Hippocampal formation (tissue), 2 donors: Measurements from ENCODE around the gene AKNA.

ENCODE experiments used
- DNase-seq, 2 donors: peaks; one replicate each; lab custom pipeline; 2025; lab: John Stamatoyannopoulos, UW

AKNA gene

DNA sequence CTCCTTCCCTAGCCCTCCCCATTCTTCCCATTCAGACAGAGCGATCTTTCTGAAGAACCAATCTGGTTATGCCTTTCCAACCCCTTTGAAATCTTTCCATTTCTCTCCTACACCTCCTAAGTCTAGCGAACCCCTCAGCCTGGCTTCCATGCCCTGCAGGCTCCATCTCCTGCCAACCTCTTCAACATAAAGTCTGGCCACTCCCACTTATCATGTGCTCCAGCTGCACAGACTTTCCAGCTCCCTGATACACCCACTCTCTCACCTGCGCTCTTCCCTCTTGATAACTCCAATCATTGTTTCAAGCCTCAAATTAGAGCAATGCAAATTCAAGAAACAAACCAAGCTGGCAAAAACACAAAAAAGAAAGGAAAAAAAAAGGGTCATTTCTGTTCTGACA is 68.6 kb downstream of the AKNA start:
- no peak for DNase-seq

DNA sequence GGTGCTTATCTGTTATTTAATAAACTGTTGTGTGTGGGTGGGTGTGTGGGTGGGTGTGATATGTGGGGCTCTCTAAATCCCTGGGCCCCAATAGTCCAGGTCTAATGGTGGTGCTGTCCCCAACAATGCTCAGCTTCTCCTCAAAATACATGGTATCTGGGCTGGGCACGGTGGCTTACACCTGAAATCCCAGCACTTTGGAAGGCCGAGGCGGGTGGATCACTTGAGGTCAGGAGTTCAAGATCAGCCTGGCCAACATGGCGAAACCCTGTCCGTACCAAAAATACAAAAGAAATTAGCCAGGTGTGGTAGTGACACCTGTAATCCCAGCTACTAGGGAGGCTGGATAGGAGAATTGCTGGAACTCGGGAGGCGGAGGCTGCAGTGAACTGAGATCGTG is 69.4 kb downstream of the AKNA start:
- no peak for DNase-seq

DNA sequence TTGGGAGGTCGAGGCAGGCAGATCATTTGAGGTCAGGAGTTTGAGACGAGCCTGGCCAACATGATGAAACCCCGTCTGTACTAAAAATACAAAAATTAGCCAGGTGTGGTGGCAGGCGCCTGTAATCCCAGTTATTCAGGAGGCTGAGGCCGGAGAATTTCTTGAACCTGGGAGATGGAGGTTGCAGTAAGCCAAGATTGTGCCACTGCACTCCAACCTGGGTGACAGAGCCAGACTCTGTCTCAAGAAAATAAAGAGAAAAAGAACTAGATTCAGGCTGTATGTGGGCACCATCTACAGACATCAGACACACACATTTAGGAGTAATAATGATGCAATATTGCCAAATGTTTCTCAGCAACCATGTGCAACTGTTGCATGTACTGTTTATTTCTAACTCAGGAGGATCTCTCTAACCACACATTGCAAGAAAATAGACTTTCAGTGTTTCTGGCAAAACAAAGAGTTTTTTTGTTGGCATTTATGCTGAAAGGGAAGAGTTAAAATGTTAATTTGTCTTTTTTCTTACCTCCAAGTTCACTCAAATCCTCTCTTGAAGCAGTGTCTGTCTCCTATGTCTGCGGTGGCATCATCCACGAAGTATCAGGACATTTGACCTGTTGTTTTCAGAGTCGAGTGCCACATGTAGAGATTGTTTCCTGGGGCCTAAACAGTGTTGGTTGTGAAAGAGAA is 70.0 kb downstream of the AKNA start:
- DNase-seq, result no peak

DNA sequence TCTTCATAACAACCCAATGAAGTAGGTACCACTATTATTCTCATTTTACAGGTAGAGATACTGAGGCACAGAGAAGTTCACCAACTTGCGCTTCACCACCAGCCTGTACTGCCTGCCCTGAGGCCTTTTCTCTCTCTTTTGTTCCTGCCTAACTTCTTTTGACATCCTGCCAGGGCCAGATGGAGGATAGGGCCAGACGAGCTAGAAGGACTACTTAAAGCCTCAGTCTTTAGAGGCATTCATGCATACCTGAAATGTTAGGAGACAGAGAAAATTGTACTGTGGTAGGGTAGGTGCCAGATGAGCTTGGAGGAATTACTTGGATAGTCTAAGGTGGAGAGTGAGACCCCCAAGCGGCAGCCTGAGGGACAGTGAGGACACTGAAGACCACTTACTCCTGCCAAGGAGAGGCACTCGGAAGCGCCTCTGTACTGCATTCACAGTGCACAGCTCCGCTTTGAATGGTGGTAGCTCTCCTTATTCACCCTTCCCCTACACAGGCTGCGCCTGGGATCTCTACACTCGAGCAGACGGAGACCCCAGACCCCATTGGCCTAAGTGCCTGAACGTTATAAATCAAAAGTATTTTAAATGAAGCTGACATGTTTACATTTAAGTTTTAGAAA is 71.1 kb downstream of the AKNA start:
- no peak for DNase-seq

DNA sequence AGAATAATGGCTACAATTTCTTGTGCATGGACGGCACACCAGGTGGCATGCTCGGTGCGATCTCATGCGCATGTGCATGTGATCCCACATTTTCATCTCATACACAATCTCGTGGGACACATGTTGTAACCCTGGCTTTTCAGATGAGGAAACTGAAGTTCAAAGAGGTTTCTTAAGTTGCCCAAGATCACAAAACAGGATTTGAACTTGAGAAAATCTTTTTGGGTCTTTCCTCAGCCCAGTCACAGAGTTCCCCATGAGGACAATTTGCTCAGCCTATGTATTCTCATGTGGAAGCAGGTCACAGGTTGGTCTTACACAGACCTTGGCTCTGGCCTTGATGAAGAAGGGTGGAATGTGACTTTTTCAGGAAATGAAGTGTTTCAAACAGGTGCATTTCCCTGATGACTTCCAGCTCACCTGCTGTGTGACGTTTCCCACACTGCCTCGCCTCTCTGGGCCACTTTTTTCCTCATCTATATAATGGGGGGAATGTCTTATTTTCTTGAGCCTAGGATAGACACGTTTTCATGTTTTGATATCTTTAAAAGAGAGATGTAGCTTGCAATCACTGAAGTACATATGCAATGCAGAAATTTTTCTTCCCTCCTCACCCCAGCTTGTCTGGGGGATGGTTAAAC is 71.9 kb downstream of the AKNA start:
- no peak for DNase-seq

DNA sequence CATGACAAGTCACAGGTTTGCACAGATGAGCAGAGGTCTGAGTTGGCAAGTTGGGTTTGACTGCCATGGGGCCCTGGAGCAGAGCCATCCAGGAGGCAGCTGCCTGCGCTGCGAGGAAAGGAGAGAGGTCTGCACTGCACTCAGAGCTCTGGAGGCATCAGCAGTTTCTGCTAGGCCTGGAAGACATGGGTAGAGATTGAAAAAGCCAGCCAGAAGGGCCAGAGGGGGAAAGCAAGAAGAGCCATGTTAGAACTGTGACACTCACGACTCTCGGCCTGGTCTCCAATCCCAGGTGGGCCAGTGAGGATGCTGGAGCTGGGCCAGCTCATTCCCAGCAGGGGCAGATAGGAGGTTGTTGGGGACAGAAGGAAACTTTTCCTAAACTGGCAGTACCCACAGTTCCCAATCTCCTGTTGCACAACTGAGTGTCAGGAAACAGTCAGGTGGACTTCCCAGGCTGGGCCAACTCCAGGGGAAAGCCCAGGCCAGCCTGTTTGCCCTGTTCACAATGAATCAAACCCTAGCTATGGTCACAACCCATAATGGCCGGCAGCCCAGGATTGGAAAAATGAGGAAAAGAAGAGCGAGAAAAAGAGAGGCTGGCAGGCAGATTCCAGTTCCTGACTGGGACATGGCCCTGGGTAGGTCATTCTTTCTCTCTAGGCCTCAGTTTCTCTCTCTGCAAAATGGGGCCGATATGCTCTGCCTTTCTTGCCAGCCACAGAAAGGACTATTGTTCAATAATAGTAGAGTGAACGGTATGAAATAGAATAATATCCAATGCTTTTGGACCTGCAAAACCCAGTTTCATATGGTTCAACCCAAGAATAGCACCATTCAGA is 72.7 kb downstream of the AKNA start:
- no peak for DNase-seq

DNA sequence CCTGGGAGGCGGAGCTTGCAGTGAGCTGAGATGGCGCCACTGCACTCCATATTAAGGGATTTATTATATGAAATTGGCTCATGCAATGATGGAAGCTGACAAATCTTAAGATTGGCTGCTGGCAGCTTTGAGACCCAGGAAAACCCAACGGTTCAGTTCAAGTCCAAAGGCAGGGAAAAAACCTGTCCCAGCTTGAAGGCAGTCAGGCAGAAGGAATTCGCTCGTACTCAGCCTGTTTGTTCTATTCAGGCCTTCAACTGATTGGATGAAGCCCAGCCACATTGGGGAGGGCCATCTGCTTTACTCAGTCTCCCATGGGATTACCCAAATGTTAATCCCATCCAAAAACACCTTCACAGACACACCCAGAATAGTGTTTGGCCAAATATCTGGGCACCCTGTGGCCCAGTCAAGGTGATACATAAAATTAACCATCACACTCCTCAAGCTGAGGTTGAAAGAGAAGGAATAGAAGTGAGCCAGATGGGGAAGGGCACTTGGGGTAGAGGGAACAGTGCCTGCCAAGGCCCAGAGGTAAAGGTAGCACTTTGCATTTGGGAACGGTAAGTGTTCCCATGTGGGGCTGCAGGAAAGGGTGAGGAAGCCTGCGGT is 73.4 kb downstream of the AKNA start:
- DNase-seq, result no peak

DNA sequence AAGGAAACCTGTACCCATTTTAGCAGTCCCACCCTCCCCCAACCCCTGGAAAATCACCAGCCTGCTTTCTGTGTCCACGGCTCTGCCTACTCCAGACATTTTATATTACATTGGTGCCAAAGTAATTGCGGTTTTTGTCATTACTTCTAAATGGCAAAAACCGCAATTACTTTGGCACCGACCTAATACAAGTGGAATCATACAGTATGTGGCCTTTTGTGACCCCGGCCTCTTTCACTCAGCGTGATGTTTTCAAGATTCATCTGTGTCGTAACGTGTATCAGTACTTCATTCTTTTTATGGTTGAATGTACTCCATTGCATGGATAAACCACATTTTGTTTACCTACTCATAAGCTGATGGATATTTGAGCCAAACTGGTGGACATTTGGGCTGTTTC is 74.6 kb downstream of the AKNA start:
- no peak for DNase-seq

DNA sequence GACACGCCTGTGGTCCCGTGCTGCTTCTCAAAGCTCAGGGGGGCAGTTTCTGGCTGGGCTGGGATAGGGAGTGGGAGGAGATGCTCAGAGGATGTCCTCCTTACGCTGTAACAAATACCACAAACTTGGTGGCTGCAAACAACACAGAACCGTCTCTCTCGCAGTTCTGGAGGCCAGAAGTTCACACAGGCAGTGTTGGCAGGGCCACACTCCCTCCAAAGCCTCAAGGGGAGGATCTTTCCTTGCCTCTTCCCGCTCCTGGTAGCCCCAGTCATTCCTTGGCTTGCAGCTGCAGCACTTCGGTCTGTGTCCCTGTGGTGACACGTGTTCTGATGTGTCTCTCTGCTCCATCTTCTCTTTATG is 75.3 kb downstream of the AKNA start:
- no peak for DNase-seq

DNA sequence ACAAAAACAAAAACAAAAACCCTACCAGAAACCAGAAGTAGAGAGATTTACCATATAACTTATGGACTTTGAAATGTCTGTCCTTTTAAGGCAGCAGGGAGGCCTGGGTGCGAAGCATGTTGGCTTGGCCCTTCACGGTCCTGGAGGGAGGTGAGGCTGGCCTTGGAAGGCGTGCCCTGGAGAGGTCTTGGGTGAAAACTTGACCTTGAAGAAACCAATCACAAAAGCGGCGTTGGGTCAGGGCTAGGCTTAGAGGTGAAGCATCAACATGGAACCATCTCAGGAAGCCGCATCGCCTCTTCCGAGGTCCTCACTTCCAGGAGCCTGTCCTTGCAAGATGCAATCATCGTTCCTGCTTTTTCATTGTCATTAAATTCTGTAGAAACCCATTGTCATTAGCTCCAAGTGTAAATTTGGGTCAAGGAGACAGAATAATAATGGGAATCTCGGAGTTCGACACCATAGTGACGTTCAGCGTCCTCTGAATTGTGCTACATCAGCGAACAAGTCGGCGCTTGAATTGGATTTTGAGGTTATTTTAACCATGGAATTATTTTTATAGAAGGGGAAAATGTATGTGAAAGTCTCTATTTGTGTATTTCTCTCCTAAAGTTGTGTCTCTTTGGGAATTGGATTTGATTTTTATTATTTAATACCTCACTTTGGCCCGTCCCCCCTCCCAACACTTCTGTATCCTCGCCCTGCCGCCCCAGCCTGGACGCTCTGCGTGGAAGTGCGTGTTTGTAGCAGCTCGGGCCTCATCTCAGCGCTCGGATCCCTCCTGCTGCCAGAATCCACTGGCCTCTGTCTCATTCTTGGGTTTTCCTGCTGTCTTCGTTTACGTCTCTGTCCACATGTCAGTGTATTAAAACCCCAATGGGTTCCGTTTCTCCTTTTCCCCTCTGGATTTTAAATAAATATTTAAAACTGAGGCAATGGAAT is 75.9 kb downstream of the AKNA start:
- no peak for DNase-seq

DNA sequence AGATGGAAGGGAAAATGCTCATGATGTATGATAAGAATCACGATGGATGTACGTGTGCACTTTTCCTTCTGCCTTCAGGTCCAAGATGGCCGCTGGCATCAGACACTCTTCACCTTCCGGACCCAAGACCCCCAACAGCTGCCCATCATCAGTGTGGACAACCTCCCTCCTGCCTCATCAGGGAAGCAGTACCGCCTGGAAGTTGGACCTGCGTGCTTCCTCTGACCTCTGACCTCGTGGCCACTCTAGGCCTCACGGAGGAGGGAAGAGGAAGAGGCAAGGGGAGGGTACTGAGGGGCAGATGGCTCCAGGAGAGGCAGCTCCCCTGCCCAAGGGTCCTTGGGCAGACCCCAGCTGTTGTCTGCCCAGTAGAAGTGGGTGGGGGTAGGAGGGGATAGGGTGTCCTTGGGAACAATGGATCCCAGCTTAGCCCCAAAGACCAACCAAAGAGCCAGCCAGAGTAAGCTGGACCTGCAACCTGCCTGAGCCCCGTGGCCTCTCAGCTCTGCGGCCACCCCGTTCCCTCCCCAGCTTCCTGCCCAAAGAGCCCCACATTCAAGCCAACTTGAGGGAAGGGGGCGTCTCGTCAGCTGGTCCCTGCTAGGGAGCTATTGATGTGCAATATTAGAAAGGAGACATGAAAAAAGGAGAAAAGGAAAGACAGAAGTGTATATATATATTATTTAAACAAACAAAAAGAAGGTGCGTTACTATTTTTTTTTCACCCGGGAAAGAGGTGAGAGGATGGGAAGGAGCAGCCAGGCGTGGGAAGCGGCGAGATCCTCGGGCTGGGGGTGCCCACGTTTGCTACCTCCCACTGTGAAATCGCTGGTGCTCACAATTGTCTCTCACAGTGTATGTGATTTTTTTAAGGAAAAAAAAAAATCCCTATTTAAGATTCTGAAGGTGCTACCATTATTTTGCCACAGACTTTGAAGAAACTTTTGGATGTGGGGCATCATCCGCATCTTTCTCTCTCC is 77.0 kb downstream of the AKNA start:
- DNase-seq, result no peak

DNA sequence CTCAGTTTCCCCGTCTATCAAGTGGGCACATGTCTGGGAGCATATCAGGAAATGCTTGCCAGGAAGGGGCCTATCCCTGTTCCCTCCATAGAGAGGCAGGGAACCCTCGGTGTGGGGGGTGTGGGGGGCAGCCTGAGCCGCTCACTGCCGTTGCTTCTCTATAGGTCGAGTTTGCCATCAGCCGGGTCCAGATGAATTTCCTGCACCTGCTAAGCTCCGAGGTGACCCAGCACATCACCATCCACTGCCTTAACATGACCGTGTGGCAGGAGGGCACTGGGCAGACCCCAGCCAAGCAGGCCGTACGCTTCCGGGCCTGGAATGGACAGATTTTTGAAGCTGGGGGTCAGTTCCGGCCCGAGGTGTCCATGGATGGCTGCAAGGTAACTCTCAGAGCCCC is 78.7 kb downstream of the AKNA start:
- DNase-seq, result no peak

DNA sequence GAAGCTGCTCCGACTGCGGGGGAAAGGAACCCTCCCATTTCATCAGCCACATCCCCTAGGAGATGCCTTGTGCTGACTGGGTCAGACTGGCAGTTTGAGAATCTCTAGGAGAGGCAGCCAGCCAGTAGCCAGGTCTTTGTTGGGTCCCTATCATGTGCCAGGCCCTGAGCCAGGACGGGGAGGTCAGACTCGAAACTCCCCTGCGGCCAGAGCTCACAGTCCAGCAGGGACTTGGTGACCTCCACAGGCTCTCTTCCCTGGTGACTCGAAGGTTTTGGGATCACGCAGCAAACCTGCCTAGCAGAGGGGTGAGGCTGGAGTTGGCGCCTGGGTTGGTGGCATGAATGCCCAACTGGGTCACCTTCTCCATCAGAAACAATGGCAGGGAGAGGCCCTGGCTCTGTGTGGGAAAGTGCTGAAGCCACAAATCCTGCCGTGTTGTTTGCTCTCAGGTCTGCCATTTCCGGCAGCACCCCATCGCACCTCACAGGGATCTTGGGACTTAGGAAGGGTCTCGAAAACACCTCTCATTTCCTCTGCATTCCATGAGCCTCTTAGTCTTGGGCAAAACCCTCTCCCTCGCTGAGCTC is 79.3 kb downstream of the AKNA start:
- no peak for DNase-seq

DNA sequence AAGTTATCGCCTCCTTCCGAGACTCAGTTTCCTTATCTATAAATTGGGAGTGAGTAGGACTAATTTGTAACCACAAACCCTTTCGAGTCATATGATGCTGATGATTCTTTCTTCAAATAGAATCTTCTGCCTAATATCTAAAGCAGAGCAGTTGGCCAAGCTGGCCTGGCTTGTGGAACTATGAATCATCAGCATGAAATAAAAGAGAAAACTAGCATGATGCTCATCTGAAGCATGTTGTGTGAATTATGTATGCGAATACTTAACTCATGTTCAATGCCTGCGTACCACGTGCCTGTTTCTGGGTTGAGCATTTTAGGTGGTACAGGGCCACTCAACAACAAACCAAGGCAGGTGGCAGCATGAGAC is 79.9 kb downstream of the AKNA start:
- DNase-seq, result no peak

DNA sequence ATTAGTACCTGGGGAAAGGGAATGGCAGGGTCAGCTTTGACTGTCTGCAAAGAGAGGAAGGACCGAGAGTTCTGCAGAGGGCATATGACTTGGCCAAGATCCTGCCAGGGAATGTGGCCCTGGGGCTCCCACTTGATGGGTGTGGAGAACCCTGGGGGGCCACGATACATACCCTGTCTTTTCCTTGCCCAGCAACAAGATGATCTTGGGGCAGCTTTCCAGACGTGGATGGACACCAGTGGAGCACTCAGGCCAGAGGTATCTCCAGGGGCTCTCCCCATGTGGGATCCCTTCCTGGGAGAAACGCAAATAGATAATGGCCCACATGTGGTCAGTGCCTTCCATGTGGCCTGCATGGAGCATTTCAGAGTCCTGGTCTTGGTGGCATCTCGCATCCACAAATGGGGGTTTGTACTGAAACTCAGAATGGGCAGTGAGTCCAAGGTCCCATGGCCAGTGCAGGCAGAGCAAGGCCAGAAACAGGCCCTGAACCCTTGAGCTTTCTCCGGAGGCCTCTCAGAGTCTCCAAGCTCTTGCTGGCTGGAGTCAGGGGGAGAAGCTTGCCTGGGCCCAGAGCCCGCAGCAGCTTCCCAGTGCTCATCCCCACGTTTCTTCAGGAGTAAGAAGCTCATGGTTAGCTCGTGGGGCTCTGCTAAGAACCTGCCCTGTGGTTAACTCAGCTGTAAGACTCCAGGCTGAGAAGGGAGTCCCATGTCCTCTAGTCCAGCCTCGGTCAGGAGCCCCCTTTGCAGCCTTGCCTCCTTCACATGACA is 83.2 kb downstream of the AKNA start:
- no peak for DNase-seq

DNA sequence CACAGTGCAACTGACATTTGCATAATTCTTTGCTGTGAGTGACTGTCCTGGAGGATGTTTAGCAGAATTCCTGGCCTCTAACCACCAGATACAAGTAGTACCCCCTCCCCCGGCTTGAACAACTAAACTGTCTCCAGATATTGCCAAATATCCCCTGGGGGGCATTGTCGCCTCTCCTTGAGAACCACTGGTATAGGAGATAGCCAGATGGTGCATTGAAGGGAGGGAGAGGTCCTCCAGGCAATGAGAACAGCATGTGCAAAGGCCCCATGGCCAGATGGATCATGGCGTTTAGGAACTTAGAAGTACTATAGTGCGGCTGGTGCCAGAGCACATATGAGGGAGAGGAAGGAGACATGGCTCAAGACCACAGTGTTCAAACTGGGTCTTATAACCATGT is 83.8 kb downstream of the AKNA start:
- DNase-seq, result no peak

DNA sequence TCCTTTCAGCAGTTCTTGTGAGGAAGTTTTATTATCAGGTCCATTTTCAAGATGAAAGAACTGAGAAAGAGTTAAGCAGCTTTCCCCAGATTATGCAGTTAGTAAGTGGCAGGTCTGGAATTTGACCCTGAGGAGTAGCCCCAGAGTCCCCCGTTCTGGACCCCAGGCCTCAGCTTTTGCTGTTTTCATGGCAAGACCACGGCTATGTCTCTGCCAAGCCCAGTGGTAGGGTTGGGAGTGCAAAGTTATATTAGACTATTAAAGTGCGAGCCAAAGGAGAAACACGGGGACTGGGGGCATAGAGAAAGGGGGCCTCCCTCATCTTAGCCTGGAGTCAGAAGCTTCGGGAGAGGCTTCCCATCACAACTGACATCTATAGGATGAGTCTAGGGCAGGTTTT is 84.2 kb downstream of the AKNA start:
- DNase-seq, result no peak

DNA sequence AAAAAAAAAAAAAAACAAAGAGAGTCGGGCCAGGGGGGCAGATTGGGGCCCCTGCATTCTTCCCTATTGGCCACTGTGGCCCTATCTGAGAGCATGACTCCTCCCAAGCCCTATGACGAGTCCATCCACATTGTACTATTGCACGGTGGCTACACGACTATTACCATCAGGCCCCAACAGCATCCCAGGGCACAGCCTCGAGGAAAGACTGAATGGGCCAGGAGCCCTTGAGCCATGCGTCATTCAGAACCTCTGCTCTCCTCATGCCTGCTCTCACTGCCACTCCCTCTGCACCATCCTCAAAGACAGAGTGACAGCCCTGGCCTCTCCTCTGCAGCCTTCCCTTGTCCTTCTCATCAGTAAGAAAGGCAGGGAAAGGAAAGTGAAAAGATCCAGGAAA is 85.1 kb downstream of the AKNA start:
- no peak for DNase-seq
